ENCODE data around the gene MEX3B.

Gene MEX3B

GRCh38 chr15:82045892-82046665, at the start of gene MEX3B:
Gene MEX3B, minus strand, starts transcription at chr15:82046018. Its CDS starts 313 bp downstream, at chr15:82045705.
- peak; percentile 92 for DNase-seq (ENCODE audit: low spot score)

- no peak for DNase-seq (ENCODE audit: low spot score)
Observed at GRCh38 chr15:82093774-82094211, 48.0 kb upstream of the MEX3B start.

- DNase-seq (ENCODE audit: low spot score) = no peak
Observed at GRCh38 chr15:82093325-82093724, 47.5 kb upstream of the MEX3B start.

GRCh38 chr15:82091636-82092140, 45.9 kb upstream of the MEX3B start:
- DNase-seq (ENCODE audit: low spot score) = no peak

GRCh38 chr15:82086243-82086995, 40.6 kb upstream of the MEX3B start:
- no peak for DNase-seq (ENCODE audit: low spot score)

GRCh38 chr15:82081914-82082762, 36.3 kb upstream of the MEX3B start:
- DNase-seq (ENCODE audit: low spot score) = no peak

- no peak for DNase-seq (ENCODE audit: low spot score)
Observed at GRCh38 chr15:82080774-82081173, 35.0 kb upstream of the MEX3B start.

- DNase-seq (ENCODE audit: low spot score) = no peak
Observed at GRCh38 chr15:82079736-82080135, 33.9 kb upstream of the MEX3B start.

- no peak for DNase-seq (ENCODE audit: low spot score)
Observed at GRCh38 chr15:82074610-82075009, 28.8 kb upstream of the MEX3B start.

GRCh38 chr15:82072926-82073537, 27.2 kb upstream of the MEX3B start:
- no peak for DNase-seq (ENCODE audit: low spot score)

GRCh38 chr15:82066455-82066854, 20.6 kb upstream of the MEX3B start:
- no peak for DNase-seq (ENCODE audit: low spot score)

GRCh38 chr15:82064824-82065223, 19.0 kb upstream of the MEX3B start:
- DNase-seq (ENCODE audit: low spot score) = no peak

GRCh38 chr15:82062479-82063454, 16.9 kb upstream of the MEX3B start:
- no peak for DNase-seq (ENCODE audit: low spot score)

GRCh38 chr15:82060817-82061216, 15.0 kb upstream of the MEX3B start:
- DNase-seq (ENCODE audit: low spot score) = no peak

- DNase-seq (ENCODE audit: low spot score) = no peak
Observed at GRCh38 chr15:82058517-82059204, 12.8 kb upstream of the MEX3B start.

- DNase-seq (ENCODE audit: low spot score) = no peak
Observed at GRCh38 chr15:82058026-82058425, 12.2 kb upstream of the MEX3B start.

- DNase-seq (ENCODE audit: low spot score) = no peak
Observed at GRCh38 chr15:82056958-82057823, 11.4 kb upstream of the MEX3B start.

- DNase-seq (ENCODE audit: low spot score) = no peak
Observed at GRCh38 chr15:82052751-82053150, 6.9 kb upstream of the MEX3B start.

GRCh38 chr15:82051664-82052063, 5.8 kb upstream of the MEX3B start:
- DNase-seq (ENCODE audit: low spot score) = no peak

All from D341Med (cell line).